Colonic mucosa (tissue), 4 donors: ENCODE measurements around the gene SOBP. TPM values are rescaled to one million over a fixed set of nuclear protein-coding genes. Genes with fewer than 3 reads are reported as not detected.
A peak's percentile ranks its signal among the peaks of the same experiment; 100 is the strongest.

Experiments used
- DNase-seq: peaks from one replicate; pipeline ENCODE4 v3.0.0-alpha.2; 2020
- H3K27ac ChIP-seq: fragments of 200-600 bp; one replicate; pipeline ENCODE4 v1.8.0; 2021
- H3K27me3 ChIP-seq: fragments of 200-600 bp; one replicate; pipeline ENCODE4 v1.8.0; 2021
- H3K36me3 ChIP-seq: fragments of 200-600 bp; one replicate; pipeline ENCODE4 v1.8.0; 2021
- H3K4me1 ChIP-seq: fragments of 200-600 bp; one replicate; pipeline ENCODE4 v1.8.0; 2021; ENCODE audit warnings: mild to moderate bottlenecking
- H3K4me3 ChIP-seq: fragments of 200-600 bp; one replicate; pipeline ENCODE4 v1.8.0; 2021
- H3K9ac ChIP-seq, 2 donors: one replicate each; pipeline ENCODE4 v1.7.0; 2013; ENCODE audit warnings: control low read depth in 2 of 2, low read depth in 2 of 2, low read length in 2 of 2
- H3K9me3 ChIP-seq: fragments of 200-600 bp; one replicate; pipeline ENCODE4 v1.8.0; 2021
- intact Hi-C: fragments of 100-400 bp; cut with DNase I; formaldehyde crosslinking; loops from one replicate; pipeline ENCODE4 v1.14.1; 2022
- total RNA-seq, 2 donors: library from RNA; stranded (reverse); fragmentation: NEBNext Ultra II Directional in 1 of 2; extraction: Animal tissue kit (Norgen Biotek cat#: 25700) in 1 of 2; gene quantifications; one replicate each; pipeline ENCODE4 v1.2.1, GENCODE V29; 2021
- TF ChIP-seq, protein P1 (sequence below): fragments of 200-600 bp; IDR thresholded peaks from one replicate; pipeline ENCODE4 v1.8.0; 2022; ENCODE audit warnings: antibody characterized with exemption, mild to moderate bottlenecking
- donor health status: healthy.
- donor health status: DM: no; HTN: no; CAD: no.
- donor health status: DM: no; HTN: no; CAD: no.

SOBP gene
- total RNA-seq, 2 donors from 2014 or later: 0.67 to 3.4 TPM

DNA sequence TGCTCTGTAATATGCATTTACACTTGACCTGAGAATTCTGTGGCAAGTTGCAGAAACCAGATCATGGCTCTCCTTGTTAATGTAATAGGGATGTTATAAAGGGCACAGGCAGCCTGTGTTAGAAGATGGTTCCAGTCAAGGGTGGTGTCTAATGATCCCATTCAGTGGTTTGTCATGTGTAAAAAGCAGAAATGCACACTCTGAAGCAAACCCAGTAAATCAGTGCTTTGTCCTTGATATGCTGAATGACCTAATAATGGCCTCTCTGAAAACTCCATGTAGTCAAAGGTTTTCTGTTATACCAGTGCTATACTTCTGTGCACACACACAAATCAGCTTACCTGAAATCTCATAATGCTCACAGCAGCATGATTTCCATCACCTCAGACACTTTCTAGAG is 66.2 kb downstream of the SOBP start:
- TF ChIP-seq, protein P1, sequence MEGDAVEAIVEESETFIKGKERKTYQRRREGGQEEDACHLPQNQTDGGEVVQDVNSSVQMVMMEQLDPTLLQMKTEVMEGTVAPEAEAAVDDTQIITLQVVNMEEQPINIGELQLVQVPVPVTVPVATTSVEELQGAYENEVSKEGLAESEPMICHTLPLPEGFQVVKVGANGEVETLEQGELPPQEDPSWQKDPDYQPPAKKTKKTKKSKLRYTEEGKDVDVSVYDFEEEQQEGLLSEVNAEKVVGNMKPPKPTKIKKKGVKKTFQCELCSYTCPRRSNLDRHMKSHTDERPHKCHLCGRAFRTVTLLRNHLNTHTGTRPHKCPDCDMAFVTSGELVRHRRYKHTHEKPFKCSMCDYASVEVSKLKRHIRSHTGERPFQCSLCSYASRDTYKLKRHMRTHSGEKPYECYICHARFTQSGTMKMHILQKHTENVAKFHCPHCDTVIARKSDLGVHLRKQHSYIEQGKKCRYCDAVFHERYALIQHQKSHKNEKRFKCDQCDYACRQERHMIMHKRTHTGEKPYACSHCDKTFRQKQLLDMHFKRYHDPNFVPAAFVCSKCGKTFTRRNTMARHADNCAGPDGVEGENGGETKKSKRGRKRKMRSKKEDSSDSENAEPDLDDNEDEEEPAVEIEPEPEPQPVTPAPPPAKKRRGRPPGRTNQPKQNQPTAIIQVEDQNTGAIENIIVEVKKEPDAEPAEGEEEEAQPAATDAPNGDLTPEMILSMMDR: no peak
- intact Hi-C loops: no loop called here
- no peak overlapping the region for H3K9ac ChIP-seq
- H3K4me1 ChIP-seq: no peaks in the 10 kb centered on the region
- H3K9me3 ChIP-seq: no peaks in the 10 kb centered on the region
- H3K36me3 ChIP-seq: no peaks in the 10 kb centered on the region
- H3K27ac ChIP-seq: no peak overlapping the region
- DNase-seq: no peak
- no peaks in the 10 kb centered on the region for H3K27me3 ChIP-seq
- no peak overlapping the region for H3K4me3 ChIP-seq

DNA sequence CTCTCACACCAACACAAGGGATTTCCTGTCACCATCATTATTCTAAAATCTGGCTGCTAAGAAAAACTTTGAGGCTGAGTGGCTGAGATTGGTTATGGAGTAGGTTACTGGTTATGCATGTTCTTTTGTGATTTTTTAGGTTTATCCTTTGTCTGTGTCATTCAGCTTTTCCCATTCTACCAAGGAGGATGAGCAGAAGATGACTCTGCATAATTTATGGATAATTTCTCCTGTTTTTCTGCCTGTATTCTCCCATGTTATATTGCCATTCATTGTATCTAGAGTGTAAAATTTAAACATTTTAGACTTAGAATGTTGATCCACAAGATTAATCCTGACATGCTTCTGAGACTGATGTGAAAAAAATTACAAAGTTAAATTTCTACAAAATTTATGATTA is 67.8 kb downstream of the SOBP start:
- Histone ChIP-seq H3K27me3 (no peaks in the 10 kb centered on the region), H3K27ac (no peak overlapping the region), H3K4me1 (no peaks in the 10 kb centered on the region), H3K9ac (no peak overlapping the region), H3K36me3 (no peaks in the 10 kb centered on the region), H3K4me3 (no peak overlapping the region), H3K9me3 (no peaks in the 10 kb centered on the region)
- intact Hi-C loops: no loop called here
- no peak for DNase-seq
- TF ChIP-seq, protein P1: no peak

DNA sequence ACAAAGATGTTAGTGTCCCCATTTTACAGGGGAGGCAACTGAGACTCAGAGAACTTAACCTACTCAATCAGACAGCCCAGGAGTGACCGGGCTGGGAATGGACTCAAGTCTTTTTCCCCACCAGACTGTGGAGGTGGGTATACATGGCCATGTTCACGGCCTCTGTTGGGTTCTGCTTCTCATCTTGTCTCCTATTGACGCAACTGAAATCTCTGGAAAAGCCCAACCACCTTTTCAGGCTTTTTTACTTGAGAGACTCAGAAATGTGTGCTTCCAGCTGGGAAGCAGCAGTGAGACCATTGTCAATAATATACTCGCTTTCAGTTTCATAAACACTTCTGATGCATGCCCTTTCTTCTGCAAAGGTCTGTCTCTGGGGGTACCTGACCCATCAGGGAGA is 70.7 kb downstream of the SOBP start:
- TF ChIP-seq, protein P1: no peak
- peak overlapping the region; percentile 23 for H3K27ac ChIP-seq
- no peaks in the 10 kb centered on the region for H3K36me3 ChIP-seq
- H3K27me3 ChIP-seq: no peaks in the 10 kb centered on the region
- H3K4me3 ChIP-seq: no peak overlapping the region
- intact Hi-C loops: no loop called here
- H3K4me1 ChIP-seq: no peaks in the 10 kb centered on the region
- no peak for DNase-seq
- no peak overlapping the region for H3K9ac ChIP-seq
- no peaks in the 10 kb centered on the region for H3K9me3 ChIP-seq

DNA sequence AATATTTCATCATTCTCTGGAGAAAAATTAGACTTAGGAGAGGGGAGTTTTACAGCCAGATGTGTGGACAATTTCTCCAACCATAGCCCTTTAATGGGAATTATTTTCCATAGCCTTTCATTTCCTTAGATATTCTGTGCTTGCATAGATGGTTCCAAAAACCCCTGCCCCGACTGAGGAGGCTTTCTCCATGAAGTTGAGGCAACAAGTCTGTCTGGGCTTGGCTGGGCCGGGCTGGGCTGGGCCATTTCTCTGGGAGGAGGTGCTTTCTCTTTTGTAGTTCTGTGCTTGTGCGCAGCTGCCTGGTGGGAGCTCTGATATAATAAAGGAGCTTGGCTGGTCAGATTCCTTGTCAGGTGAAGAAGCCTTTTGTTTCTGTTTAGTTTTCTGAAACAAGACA is 71.4 kb downstream of the SOBP start:
- Histone ChIP-seq H3K4me1 (no peaks in the 10 kb centered on the region), H3K4me3 (no peak overlapping the region), H3K9ac (no peak overlapping the region), H3K27me3 (no peaks in the 10 kb centered on the region), H3K36me3 (no peaks in the 10 kb centered on the region), H3K9me3 (no peaks in the 10 kb centered on the region), H3K27ac (no peak overlapping the region)
- intact Hi-C loops: no loop called here
- no peak for DNase-seq
- TF ChIP-seq, protein P1: no peak

DNA sequence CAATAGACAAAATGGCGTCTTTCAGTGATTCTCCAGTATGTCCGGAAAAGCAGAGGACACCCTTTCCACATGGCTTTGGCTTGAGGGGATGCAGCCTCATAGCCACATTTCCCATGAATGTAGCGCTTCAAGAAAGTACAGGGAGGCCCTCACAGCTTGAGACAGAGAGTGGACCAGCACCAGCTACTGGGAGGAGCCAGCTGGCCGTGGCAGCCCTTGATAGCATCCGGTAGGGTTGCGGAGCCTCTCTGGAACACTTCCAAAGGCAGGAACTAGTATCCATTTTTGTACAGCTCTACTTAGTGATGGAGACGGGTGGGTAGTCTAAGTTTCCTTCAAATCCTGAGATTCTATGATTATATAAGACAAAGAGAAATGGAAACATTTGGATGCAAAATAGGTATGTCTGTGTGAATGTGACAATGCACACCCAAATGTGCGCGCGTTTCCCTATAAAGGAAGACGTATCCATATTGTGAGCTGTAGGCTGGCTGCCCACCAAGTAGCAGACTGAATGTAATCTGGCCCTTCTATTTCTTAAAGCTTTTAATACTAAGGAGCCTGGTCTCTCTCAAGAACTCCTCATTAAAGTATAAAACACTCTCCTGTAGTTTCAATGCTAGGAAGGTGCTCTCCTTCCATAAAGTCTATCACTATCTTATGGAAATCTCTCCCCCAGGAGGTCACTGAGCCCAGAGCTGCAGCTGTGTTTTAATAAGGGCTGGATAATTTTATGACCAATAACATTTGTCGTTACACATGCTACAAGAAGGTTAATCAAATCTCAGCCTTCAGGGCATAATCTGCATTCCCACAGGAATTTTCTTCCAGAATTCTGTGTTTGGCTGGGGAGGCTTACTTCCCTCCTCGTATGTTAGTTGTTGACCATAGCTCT is 74.0 kb downstream of the SOBP start:
- intact Hi-C loops: no loop called here
- no peaks in the 10 kb centered on the region for H3K4me1 ChIP-seq
- H3K9me3 ChIP-seq: no peaks in the 10 kb centered on the region
- TF ChIP-seq, protein P1: no peak
- H3K36me3 ChIP-seq: no peaks in the 10 kb centered on the region
- DNase-seq: no peak
- no peak overlapping the region for H3K9ac ChIP-seq
- no peaks in the 10 kb centered on the region for H3K27me3 ChIP-seq
- no peak overlapping the region for H3K27ac ChIP-seq
- H3K4me3 ChIP-seq: no peak overlapping the region
